ENCODE results near the gene ALKBH6. TPM values are rescaled to one million over a fixed set of nuclear protein-coding genes. Genes with fewer than 3 reads are reported as not detected.

Gene ALKBH6
- total and polyA plus RNA-seq, 2 experiments from 2014 or later = 33.6 to 51.4 TPM

- no peak for TF ChIP-seq ZNF462 (CRISPR knock-in tag; IDR thresholded peaks at IDR 0.05)
- no peak for TF ChIP-seq CTCF (conservative IDR thresholded peaks at IDR 0.05; ENCODE audit: low read depth in 2 of 2)
- no peak for TF ChIP-seq ZNF331 (CRISPR knock-in tag; IDR thresholded peaks at IDR 0.05; ENCODE audit: low read depth)
These were observed 25.2 kb downstream of the ALKBH6 start (continued) for GRCh38 chr19:35988824-35989223.

DNA sequence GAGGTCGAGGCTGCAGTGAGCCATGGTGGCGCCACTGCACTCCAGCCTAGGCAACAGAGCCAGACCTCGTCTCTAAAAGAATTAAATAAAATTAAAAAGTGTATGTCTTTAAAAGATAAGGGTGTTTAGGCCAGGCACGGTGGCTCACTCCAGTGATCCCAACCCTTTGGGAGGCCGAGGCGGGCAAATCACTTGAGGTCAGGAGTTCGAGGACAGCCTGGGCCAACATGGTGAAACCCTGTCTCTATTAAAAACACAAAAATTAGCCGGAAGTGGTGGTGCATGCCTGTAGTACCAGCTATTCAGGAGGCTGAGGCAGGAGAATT lies 26.5 kb downstream of the ALKBH6 start:
- H3K27me3 ChIP-seq (ENCODE audit: insufficient read depth) = peaks cover 10% of the 10 kb centered on the region

More for the DNA sequence above, 26.5 kb downstream of the ALKBH6 start:
- Mint-ChIP-seq H3K27ac (no peak overlapping the region), H3K27me3 (ENCODE audit: insufficient read depth, low read depth, poor library complexity) (peaks cover 26% of the 10 kb centered on the region), H3K4me3 (peak overlapping the region; percentile 76), H3K9me3 (no peaks in the 10 kb centered on the region; the same call in 2 of the 3 replicates), H3K4me1 (no peaks in the 10 kb centered on the region; the same call in 2 of the 3 replicates), H3K36me3 (ENCODE audit: low read depth) (no peaks in the 10 kb centered on the region)
- no peak for ATAC-seq
- no peaks in the 10 kb centered on the region for H3K9me2 ChIP-seq (ENCODE audit: insufficient read depth)
- H3K4me2 ChIP-seq = peak overlapping the region; percentile 82
- no peaks in the 10 kb centered on the region for H3K79me2 ChIP-seq (replicated peaks; ENCODE audit: insufficient read depth)
- no peak for DNase-seq (ENCODE audit: low spot score)
- H3K36me3 ChIP-seq (ENCODE audit: insufficient read depth) = no peaks in the 10 kb centered on the region
- peak overlapping the region; percentile 71 for H3K4me3 ChIP-seq
- no peaks in the 10 kb centered on the region for H3K4me1 ChIP-seq (ENCODE audit: insufficient read depth)
- TF ChIP-seq CTCF (conservative IDR thresholded peaks at IDR 0.05; ENCODE audit: low read depth in 2 of 2) (peak; percentile 9 to 33; a peak in 2 of 4 replicates), POLR2AphosphoS5 (IDR thresholded peaks at IDR 0.05; ENCODE audit: low read depth) (no peak)
- H3F3A ChIP-seq (replicated peaks; ENCODE audit: low read depth) = no peaks in the 10 kb centered on the region
- H4K20me1 ChIP-seq (replicated peaks; ENCODE audit: insufficient read depth) = no peaks in the 10 kb centered on the region
- H2AFZ ChIP-seq = peak overlapping the region; percentile 95
- H3K27ac ChIP-seq (ENCODE audit: low read depth) = no peak overlapping the region
